OCI-LY1 (cell line): Measurements from ENCODE around the gene IQGAP2.

ENCODE experiments used
- H2AFZ ChIP-seq: fragments of 200-600 bp; sonication (generic), shearing (Covaris generic); 2 replicates; pipeline ENCODE4 v1.6.0; 2014; ENCODE audit warnings: antibody characterized with exemption, mild to moderate bottlenecking, low read length
- H3F3A ChIP-seq: fragments of 200-600 bp; sonication (generic), shearing (Covaris generic); 2 replicates; pipeline ENCODE4 v1.6.0; 2014; ENCODE audit warnings: mild to moderate bottlenecking, antibody characterized with exemption, low read length, moderate library complexity; ENCODE audit not compliant: insufficient read depth
- H3K27ac ChIP-seq: fragments of 200-600 bp; sonication (generic); 2 replicates; pipeline ENCODE4 v1.5.1; 2014; ENCODE audit warnings: low read length, mixed run types, mild to moderate bottlenecking, low read depth; ENCODE audit not compliant: poor library complexity, severe bottlenecking
- H3K27me3 ChIP-seq: fragments of 200-600 bp; sonication (generic); 2 replicates; pipeline ENCODE4 v1.6.0; 2014; ENCODE audit warnings: antibody characterized with exemption, mild to moderate bottlenecking, low read length, moderate library complexity; ENCODE audit not compliant: insufficient read depth
- H3K36me3 ChIP-seq: fragments of 200-600 bp; sonication (generic); 2 replicates; pipeline ENCODE4 v1.6.1; 2014; ENCODE audit warnings: mild to moderate bottlenecking, antibody characterized with exemption, low read length, moderate library complexity, mixed read lengths; ENCODE audit not compliant: insufficient read depth
- H3K4me1 ChIP-seq: fragments of 200-600 bp; sonication (generic); 2 replicates; pipeline ENCODE4 v1.5.1; 2014; ENCODE audit warnings: mild to moderate bottlenecking, low read length, moderate library complexity; ENCODE audit not compliant: insufficient read depth, severe bottlenecking
- H3K4me2 ChIP-seq: fragments of 200-600 bp; sonication (generic), shearing (Covaris generic); 2 replicates; pipeline ENCODE4 v1.6.1; 2014; ENCODE audit warnings: low read length
- H3K4me3 ChIP-seq: fragments of 200-600 bp; sonication (generic); 2 replicates; pipeline ENCODE4 v1.5.1; 2014; ENCODE audit warnings: low read length, low read depth, mild to moderate bottlenecking, mixed read lengths; ENCODE audit not compliant: poor library complexity, severe bottlenecking
- H3K79me2 ChIP-seq: fragments of 200-600 bp; shearing (Covaris generic); 2 replicates; pipeline ENCODE4 v1.6.1; 2016; ENCODE audit warnings: mixed run types, low read length, mixed read lengths; ENCODE audit not compliant: insufficient read depth
- H3K9ac ChIP-seq: fragments of 200-600 bp; sonication (generic), shearing (Covaris generic); 2 replicates; pipeline ENCODE4 v1.6.1; 2014; ENCODE audit warnings: mild to moderate bottlenecking, low read length, mixed read lengths
- H3K9me2 ChIP-seq: fragments of 200-600 bp; sonication (generic), shearing (Covaris generic); 2 replicates; pipeline ENCODE4 v1.6.1; 2014; ENCODE audit warnings: low read depth, mild to moderate bottlenecking, low read length, mixed read lengths
- H3K9me3 ChIP-seq: fragments of 200-600 bp; shearing (Covaris generic); 2 replicates; pipeline ENCODE4 v1.6.1; 2014; ENCODE audit warnings: low read length, mixed read lengths
- H4K20me1 ChIP-seq: fragments of 200-600 bp; sonication (generic), shearing (Covaris generic); 2 replicates; pipeline ENCODE4 v1.6.0; 2016; ENCODE audit warnings: mild to moderate bottlenecking, low read length; ENCODE audit not compliant: insufficient read depth
- CTCF ChIP-seq: fragments of 200-600 bp; sonication (generic), shearing (Covaris generic); IDR thresholded peaks from 2 replicates; pipeline ENCODE4 v1.5.1; 2017; ENCODE audit warnings: mild to moderate bottlenecking, antibody characterized with exemption, low read length, moderate library complexity, mixed read lengths
- EZH2 ChIP-seq: fragments of 200-600 bp; sonication (generic), shearing (Covaris generic); IDR thresholded peaks from 2 replicates; pipeline ENCODE4 v1.8.0; 2017; ENCODE audit warnings: borderline replicate concordance, mixed run types, mild to moderate bottlenecking, antibody characterized with exemption, low read length, moderate library complexity, mixed read lengths

The IQGAP2 gene

GRCh38 chr5:76474377-76474776 lies 71.3 kb downstream of the IQGAP2 start:
- Histone ChIP-seq H3K79me2 (no peaks in the 10 kb centered on the region), H2AFZ (no peak overlapping the region), H3K4me1 (peaks cover 8% of the 10 kb centered on the region), H3K4me3 (no peak overlapping the region), H3K27ac (no peak overlapping the region), H3K27me3 (no peaks in the 10 kb centered on the region), H3F3A (no peaks in the 10 kb centered on the region), H3K9me3 (no peaks in the 10 kb centered on the region), H3K9me2 (no peaks in the 10 kb centered on the region), H3K36me3 (no peaks in the 10 kb centered on the region), H3K4me2 (no peak overlapping the region), H3K9ac (no peak overlapping the region), H4K20me1 (no peaks in the 10 kb centered on the region)
- no peak for TF ChIP-seq EZH2
- TF ChIP-seq CTCF, result no peak

GRCh38 chr5:76475385-76475784 lies 72.3 kb downstream of the IQGAP2 start:
- Histone ChIP-seq H3K79me2 (no peaks in the 10 kb centered on the region), H3K27ac (no peak overlapping the region), H3F3A (no peaks in the 10 kb centered on the region), H3K9ac (no peak overlapping the region), H3K4me3 (no peak overlapping the region), H4K20me1 (no peaks in the 10 kb centered on the region), H3K27me3 (no peaks in the 10 kb centered on the region), H3K9me3 (no peaks in the 10 kb centered on the region), H3K36me3 (no peaks in the 10 kb centered on the region), H2AFZ (no peak overlapping the region), H3K4me1 (peaks cover 8% of the 10 kb centered on the region), H3K9me2 (no peaks in the 10 kb centered on the region), H3K4me2 (no peak overlapping the region)
- TF ChIP-seq EZH2, result no peak
- no peak for TF ChIP-seq CTCF

GRCh38 chr5:76475936-76476335 lies 72.9 kb downstream of the IQGAP2 start:
- H3K27me3 ChIP-seq, result no peaks in the 10 kb centered on the region
- TF ChIP-seq EZH2, result no peak
- TF ChIP-seq CTCF, result no peak
- H3K4me2 ChIP-seq, result no peak overlapping the region
- no peaks in the 10 kb centered on the region for H4K20me1 ChIP-seq
- H2AFZ ChIP-seq, result no peak overlapping the region
- no peaks in the 10 kb centered on the region for H3K9me3 ChIP-seq
- H3K27ac ChIP-seq, result no peak overlapping the region
- peaks cover 8% of the 10 kb centered on the region for H3K4me1 ChIP-seq
- no peak overlapping the region for H3K4me3 ChIP-seq
- no peaks in the 10 kb centered on the region for H3F3A ChIP-seq
- H3K9me2 ChIP-seq, result no peaks in the 10 kb centered on the region
- H3K9ac ChIP-seq, result no peak overlapping the region
- no peaks in the 10 kb centered on the region for H3K79me2 ChIP-seq
- H3K36me3 ChIP-seq, result no peaks in the 10 kb centered on the region
